ENCODE measurements around the gene FMN1.

The FMN1 gene

GRCh38 chr15:32882955-32883354 is 311.6 kb downstream of the FMN1 start:
- peaks cover 6% of the 10 kb centered on the region for H3K4me1 ChIP-seq (ENCODE audit: control insufficient read depth, low read depth, low read length)
- no peaks in the 10 kb centered on the region for H3K36me3 ChIP-seq (ENCODE audit: control insufficient read depth, low read depth, low read length)

GRCh38 chr15:32881528-32881927 is 313.0 kb downstream of the FMN1 start:
- Histone ChIP-seq H3K9me3 (ENCODE audit: control insufficient read depth, low read depth, low read length) (no peaks in the 10 kb centered on the region), H3K4me1 (ENCODE audit: control insufficient read depth, low read depth, low read length) (peaks cover 3% of the 10 kb centered on the region), H3K9ac (ENCODE audit: low read length) (no peak overlapping the region), H3K4me3 (ENCODE audit: low read length) (no peak overlapping the region), H3K36me3 (ENCODE audit: control insufficient read depth, low read depth, low read length) (no peaks in the 10 kb centered on the region), H3K27me3 (ENCODE audit: control insufficient read depth, insufficient read depth, low read length) (no peaks in the 10 kb centered on the region), H3K27ac (ENCODE audit: low read length) (no peak overlapping the region)

More at GRCh38 chr15:32882955-32883354, 311.6 kb downstream of the FMN1 start:
- no peaks in the 10 kb centered on the region for H3K9me3 ChIP-seq (ENCODE audit: control insufficient read depth, low read depth, low read length)
- H3K27ac ChIP-seq (ENCODE audit: low read length), result no peak overlapping the region
- H3K9ac ChIP-seq (ENCODE audit: low read length), result no peak overlapping the region
- no peaks in the 10 kb centered on the region for H3K27me3 ChIP-seq (ENCODE audit: control insufficient read depth, insufficient read depth, low read length)
- no peak overlapping the region for H3K4me3 ChIP-seq (ENCODE audit: low read length)

- Histone ChIP-seq H3K9me3 (ENCODE audit: control insufficient read depth, low read depth, low read length) (no peaks in the 10 kb centered on the region), H3K36me3 (ENCODE audit: control insufficient read depth, low read depth, low read length) (no peaks in the 10 kb centered on the region), H3K27ac (ENCODE audit: low read length) (no peak overlapping the region), H3K27me3 (ENCODE audit: control insufficient read depth, insufficient read depth, low read length) (no peaks in the 10 kb centered on the region), H3K4me1 (ENCODE audit: control insufficient read depth, low read depth, low read length) (no peaks in the 10 kb centered on the region), H3K4me3 (ENCODE audit: low read length) (no peak overlapping the region), H3K9ac (ENCODE audit: low read length) (no peak overlapping the region)
Observed at GRCh38 chr15:32880642-32881041, 313.9 kb downstream of the FMN1 start.

- no peaks in the 10 kb centered on the region for H3K36me3 ChIP-seq (ENCODE audit: control insufficient read depth, low read depth, low read length)
Observed at GRCh38 chr15:32879980-32880379, 314.5 kb downstream of the FMN1 start.

GRCh38 chr15:32878869-32879805 is 315.4 kb downstream of the FMN1 start:
- no peak overlapping the region for H3K9ac ChIP-seq (ENCODE audit: low read length)
- H3K4me1 ChIP-seq (ENCODE audit: control insufficient read depth, low read depth, low read length), result no peaks in the 10 kb centered on the region
- no peaks in the 10 kb centered on the region for H3K9me3 ChIP-seq (ENCODE audit: control insufficient read depth, low read depth, low read length)
- H3K4me3 ChIP-seq (ENCODE audit: low read length), result no peak overlapping the region
- H3K36me3 ChIP-seq (ENCODE audit: control insufficient read depth, low read depth, low read length), result no peaks in the 10 kb centered on the region
- no peaks in the 10 kb centered on the region for H3K27me3 ChIP-seq (ENCODE audit: control insufficient read depth, insufficient read depth, low read length)
- H3K27ac ChIP-seq (ENCODE audit: low read length), result no peak overlapping the region

More at GRCh38 chr15:32879980-32880379, 314.5 kb downstream of the FMN1 start:
- Histone ChIP-seq H3K27ac (ENCODE audit: low read length) (no peak overlapping the region), H3K27me3 (ENCODE audit: control insufficient read depth, insufficient read depth, low read length) (no peaks in the 10 kb centered on the region), H3K4me1 (ENCODE audit: control insufficient read depth, low read depth, low read length) (no peaks in the 10 kb centered on the region), H3K4me3 (ENCODE audit: low read length) (no peak overlapping the region), H3K9me3 (ENCODE audit: control insufficient read depth, low read depth, low read length) (no peaks in the 10 kb centered on the region), H3K9ac (ENCODE audit: low read length) (no peak overlapping the region)

- no peak overlapping the region for H3K4me3 ChIP-seq (ENCODE audit: low read length)
- H3K27me3 ChIP-seq (ENCODE audit: control insufficient read depth, insufficient read depth, low read length), result no peaks in the 10 kb centered on the region
- no peaks in the 10 kb centered on the region for H3K36me3 ChIP-seq (ENCODE audit: control insufficient read depth, low read depth, low read length)
- no peak overlapping the region for H3K9ac ChIP-seq (ENCODE audit: low read length)
- H3K9me3 ChIP-seq (ENCODE audit: control insufficient read depth, low read depth, low read length), result no peaks in the 10 kb centered on the region
- H3K27ac ChIP-seq (ENCODE audit: low read length), result no peak overlapping the region
- no peaks in the 10 kb centered on the region for H3K4me1 ChIP-seq (ENCODE audit: control insufficient read depth, low read depth, low read length)
Observed at GRCh38 chr15:32878342-32878741, 316.2 kb downstream of the FMN1 start.

GRCh38 chr15:32877252-32878019 is 317.1 kb downstream of the FMN1 start:
- no peaks in the 10 kb centered on the region for H3K36me3 ChIP-seq (ENCODE audit: control insufficient read depth, low read depth, low read length)
- no peak overlapping the region for H3K4me3 ChIP-seq (ENCODE audit: low read length)
- H3K9ac ChIP-seq (ENCODE audit: low read length), result no peak overlapping the region
- H3K4me1 ChIP-seq (ENCODE audit: control insufficient read depth, low read depth, low read length), result no peaks in the 10 kb centered on the region
- no peaks in the 10 kb centered on the region for H3K27me3 ChIP-seq (ENCODE audit: control insufficient read depth, insufficient read depth, low read length)
- no peaks in the 10 kb centered on the region for H3K9me3 ChIP-seq (ENCODE audit: control insufficient read depth, low read depth, low read length)
- no peak overlapping the region for H3K27ac ChIP-seq (ENCODE audit: low read length)

GRCh38 chr15:32873284-32874114 is 321.0 kb downstream of the FMN1 start:
- H3K27ac ChIP-seq (ENCODE audit: low read length), result no peak overlapping the region

GRCh38 chr15:32872621-32873283 is 321.8 kb downstream of the FMN1 start:
- H3K9ac ChIP-seq (ENCODE audit: low read length), result no peak overlapping the region
- no peaks in the 10 kb centered on the region for H3K9me3 ChIP-seq (ENCODE audit: control insufficient read depth, low read depth, low read length)
- no peak overlapping the region for H3K27ac ChIP-seq (ENCODE audit: low read length)
- no peaks in the 10 kb centered on the region for H3K27me3 ChIP-seq (ENCODE audit: control insufficient read depth, insufficient read depth, low read length)
- no peaks in the 10 kb centered on the region for H3K4me1 ChIP-seq (ENCODE audit: control insufficient read depth, low read depth, low read length)
- H3K36me3 ChIP-seq (ENCODE audit: control insufficient read depth, low read depth, low read length), result no peaks in the 10 kb centered on the region
- H3K4me3 ChIP-seq (ENCODE audit: low read length), result no peak overlapping the region

More at GRCh38 chr15:32873284-32874114, 321.0 kb downstream of the FMN1 start:
- no peaks in the 10 kb centered on the region for H3K27me3 ChIP-seq (ENCODE audit: control insufficient read depth, insufficient read depth, low read length)
- H3K4me3 ChIP-seq (ENCODE audit: low read length), result no peak overlapping the region
- no peaks in the 10 kb centered on the region for H3K36me3 ChIP-seq (ENCODE audit: control insufficient read depth, low read depth, low read length)
- H3K4me1 ChIP-seq (ENCODE audit: control insufficient read depth, low read depth, low read length), result no peaks in the 10 kb centered on the region
- H3K9me3 ChIP-seq (ENCODE audit: control insufficient read depth, low read depth, low read length), result no peaks in the 10 kb centered on the region
- H3K9ac ChIP-seq (ENCODE audit: low read length), result no peak overlapping the region

- Histone ChIP-seq H3K27ac (ENCODE audit: low read length) (no peak overlapping the region), H3K9ac (ENCODE audit: low read length) (no peak overlapping the region), H3K36me3 (ENCODE audit: control insufficient read depth, low read depth, low read length) (no peaks in the 10 kb centered on the region), H3K9me3 (ENCODE audit: control insufficient read depth, low read depth, low read length) (no peaks in the 10 kb centered on the region), H3K4me3 (ENCODE audit: low read length) (no peak overlapping the region), H3K4me1 (ENCODE audit: control insufficient read depth, low read depth, low read length) (peaks cover 2% of the 10 kb centered on the region), H3K27me3 (ENCODE audit: control insufficient read depth, insufficient read depth, low read length) (no peaks in the 10 kb centered on the region)
Observed at GRCh38 chr15:32871883-32872282, 322.6 kb downstream of the FMN1 start.

Data from iPS-18a (cell line).